ENCODE results near the gene SLC2A13.
A peak's percentile ranks its signal among the peaks of the same experiment; 100 is the strongest.
"Not testable (repeated sequence)": the region's sequence is repeated elsewhere in the genome, so short reads cannot be mapped to it uniquely, and the experiment has no call there.

SLC2A13 gene

GRCh38 chr12:39835517-39836489 is 270.1 kb downstream of the SLC2A13 start:
- in situ Hi-C loops (cut with MboI; ENCODE audit: low sequenced_read_pairs): no loop called here
- Histone ChIP-seq H3K4me3 (no peak overlapping the region), H3K36me3 (replicated peaks) (no peaks in the 10 kb centered on the region), H3K9me3 (no peaks in the 10 kb centered on the region), H3K27me3 (ENCODE audit: low read depth) (no peaks in the 10 kb centered on the region), H3K4me1 (peaks cover 13% of the 10 kb centered on the region)
- DNase-seq (ENCODE audit: low spot score in 2 of 2): no peak

DNA sequence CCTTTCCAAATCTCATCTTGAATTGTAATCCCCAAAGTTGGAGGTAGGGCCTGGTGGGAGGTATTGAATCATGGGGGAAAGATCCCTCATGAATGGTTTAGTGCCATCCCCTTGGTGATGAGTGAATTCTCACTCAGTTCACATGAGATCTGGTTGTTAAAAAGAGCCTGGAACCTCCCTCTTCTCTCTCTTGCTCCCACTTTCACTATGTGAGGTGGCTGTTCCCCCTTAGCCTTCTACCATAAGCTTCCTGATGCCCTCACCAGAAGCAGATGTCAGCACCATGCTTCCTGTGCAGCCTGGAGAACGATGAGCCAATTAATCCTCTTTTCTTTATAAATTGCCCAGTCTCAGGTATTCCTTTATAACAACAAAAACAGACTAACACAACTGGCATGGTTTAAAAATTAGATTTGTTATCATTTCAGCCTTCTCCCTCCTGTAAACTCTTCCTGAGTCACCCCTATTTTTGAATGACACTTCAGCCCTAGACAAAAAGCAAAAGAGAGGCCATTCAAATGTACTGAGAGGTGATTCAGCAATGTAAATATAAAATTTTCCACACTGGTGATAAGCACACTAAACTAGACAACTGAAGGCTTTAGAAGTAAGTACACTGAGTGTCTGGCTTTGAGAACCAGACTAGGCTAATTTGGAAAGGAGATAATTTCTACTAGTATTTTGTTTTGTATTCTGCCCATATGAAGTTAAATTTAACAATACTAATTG is 274.1 kb downstream of the SLC2A13 start:
- no peaks in the 10 kb centered on the region for H3K9me3 ChIP-seq
- H3K27me3 ChIP-seq (ENCODE audit: low read depth): no peaks in the 10 kb centered on the region
- H3K4me3 ChIP-seq: no peak overlapping the region
- no peak for DNase-seq (ENCODE audit: low spot score in 2 of 2)
- peaks cover 10% of the 10 kb centered on the region for H3K4me1 ChIP-seq
- in situ Hi-C loops (cut with MboI; ENCODE audit: low sequenced_read_pairs): no loop called here
- no peaks in the 10 kb centered on the region for H3K36me3 ChIP-seq (replicated peaks)

DNA sequence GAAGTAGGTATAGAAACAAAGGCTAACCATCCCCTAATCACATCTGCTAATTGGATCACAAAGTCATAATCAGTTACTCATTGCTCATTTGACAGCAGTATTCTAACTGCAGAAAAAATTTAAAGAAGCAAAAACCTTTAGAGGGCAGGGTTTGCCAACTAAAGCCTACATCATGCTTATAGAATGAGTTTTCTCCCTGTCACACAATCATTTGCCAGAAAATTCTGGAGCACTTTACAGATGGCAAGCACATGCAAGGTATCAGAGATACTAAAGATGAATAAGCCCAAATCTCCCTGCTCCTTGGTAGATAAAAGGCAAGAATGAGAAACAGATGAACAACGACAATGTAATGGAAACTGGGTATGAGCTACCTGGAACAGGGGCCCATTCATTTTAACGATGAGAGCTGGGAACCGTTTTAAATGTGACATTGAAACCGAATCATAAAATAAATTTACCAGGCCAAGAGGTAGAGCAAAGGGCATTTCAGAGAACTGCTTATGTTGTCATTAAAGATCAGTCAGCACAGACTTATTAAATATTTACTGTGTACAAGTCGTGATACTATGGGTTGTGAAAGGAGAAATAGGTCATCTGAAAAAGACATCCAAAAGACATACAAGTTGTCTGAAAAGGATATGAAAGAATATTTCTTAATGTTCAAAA is 274.9 kb downstream of the SLC2A13 start:
- Histone ChIP-seq H3K36me3 (replicated peaks) (no peaks in the 10 kb centered on the region), H3K4me3 (no peak overlapping the region), H3K4me1 (peaks cover 10% of the 10 kb centered on the region), H3K9me3 (no peaks in the 10 kb centered on the region), H3K27me3 (ENCODE audit: low read depth) (no peaks in the 10 kb centered on the region)
- no peak for DNase-seq (ENCODE audit: low spot score in 2 of 2)
- in situ Hi-C loops (cut with MboI; ENCODE audit: low sequenced_read_pairs): no loop called here

GRCh38 chr12:39830171-39830570 is 275.7 kb downstream of the SLC2A13 start:
- H3K4me1 ChIP-seq: peaks cover 10% of the 10 kb centered on the region
- H3K27me3 ChIP-seq (ENCODE audit: low read depth): no peaks in the 10 kb centered on the region
- no peaks in the 10 kb centered on the region for H3K9me3 ChIP-seq
- DNase-seq (ENCODE audit: low spot score in 2 of 2): no peak
- in situ Hi-C loops (cut with MboI; ENCODE audit: low sequenced_read_pairs): no loop called here
- no peak overlapping the region for H3K4me3 ChIP-seq
- no peaks in the 10 kb centered on the region for H3K36me3 ChIP-seq (replicated peaks)

- Histone ChIP-seq H3K27me3 (ENCODE audit: low read depth) (no peaks in the 10 kb centered on the region), H3K4me1 (no peaks in the 10 kb centered on the region), H3K36me3 (replicated peaks) (no peaks in the 10 kb centered on the region), H3K4me3 (no peak overlapping the region), H3K9me3 (no peaks in the 10 kb centered on the region)
- in situ Hi-C loops (cut with MboI; ENCODE audit: low sequenced_read_pairs): no loop called here
- no peak for DNase-seq (ENCODE audit: low spot score in 2 of 2)
These were observed 281.2 kb downstream of the SLC2A13 start for GRCh38 chr12:39824505-39825212.

DNA sequence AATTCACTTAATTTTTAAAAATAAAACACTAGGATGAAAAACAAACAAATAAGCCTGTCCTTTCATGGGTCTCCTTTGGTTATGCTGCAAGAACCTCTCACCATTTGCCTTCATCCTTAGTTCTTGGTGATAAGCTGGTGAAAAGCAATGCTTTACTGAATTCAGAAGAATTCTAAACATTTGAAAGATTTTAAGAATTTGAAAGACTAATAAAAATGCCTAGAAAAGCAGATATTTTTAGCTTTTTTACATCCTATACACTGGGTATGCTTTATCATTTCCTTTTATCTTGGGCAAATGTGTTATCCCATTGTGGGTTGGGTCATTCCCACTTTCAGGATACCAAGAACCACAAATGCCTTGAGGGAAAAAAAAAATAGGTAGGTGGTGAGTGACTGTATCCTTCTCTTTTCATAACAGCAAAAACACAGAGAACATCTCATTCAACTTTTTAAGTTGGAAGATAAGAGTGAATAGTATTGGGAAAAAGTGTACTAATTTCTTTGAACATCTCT is 289.2 kb downstream of the SLC2A13 start:
- Histone ChIP-seq H3K4me1 (no peaks in the 10 kb centered on the region), H3K36me3 (replicated peaks) (no peaks in the 10 kb centered on the region), H3K9me3 (no peaks in the 10 kb centered on the region), H3K4me3 (no peak overlapping the region), H3K27me3 (ENCODE audit: low read depth) (no peaks in the 10 kb centered on the region)
- DNase-seq (ENCODE audit: low spot score in 2 of 2): no peak
- in situ Hi-C loops (cut with MboI; ENCODE audit: low sequenced_read_pairs): no loop called here

- Histone ChIP-seq H3K36me3 (replicated peaks) (no peaks in the 10 kb centered on the region), H3K27me3 (ENCODE audit: low read depth) (no peaks in the 10 kb centered on the region), H3K4me1 (no peaks in the 10 kb centered on the region), H3K4me3 (no peak overlapping the region), H3K9me3 (no peaks in the 10 kb centered on the region)
- no peak for DNase-seq (ENCODE audit: low spot score in 2 of 2)
- in situ Hi-C loops (cut with MboI; ENCODE audit: low sequenced_read_pairs): no loop called here
These were observed 290.1 kb downstream of the SLC2A13 start for GRCh38 chr12:39815746-39816145.

DNA sequence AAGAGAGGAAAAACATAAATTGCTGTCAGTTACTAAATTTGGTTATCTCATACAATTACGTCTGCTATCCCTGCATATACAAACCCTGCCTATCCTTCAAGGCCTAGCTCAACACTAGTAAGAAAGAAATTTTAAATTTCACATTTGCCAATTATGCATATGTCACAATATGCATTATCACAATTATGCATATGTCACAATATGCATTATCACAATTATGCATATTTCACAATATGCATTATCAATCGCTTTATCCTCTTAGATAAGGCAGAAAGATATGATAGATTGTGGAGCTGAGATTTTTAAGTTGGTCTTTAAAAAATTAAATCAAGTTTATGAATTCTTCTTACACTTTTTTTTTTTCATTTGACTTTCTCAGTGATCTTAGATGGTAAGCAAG is 291.3 kb downstream of the SLC2A13 start:
- in situ Hi-C loops (cut with MboI; ENCODE audit: low sequenced_read_pairs): no loop called here
- DNase-seq (ENCODE audit: low spot score in 2 of 2): no peak
- Histone ChIP-seq H3K27me3 (ENCODE audit: low read depth) (no peaks in the 10 kb centered on the region), H3K4me3 (no peak overlapping the region), H3K36me3 (replicated peaks) (no peaks in the 10 kb centered on the region), H3K9me3 (no peaks in the 10 kb centered on the region), H3K4me1 (no peaks in the 10 kb centered on the region)

DNA sequence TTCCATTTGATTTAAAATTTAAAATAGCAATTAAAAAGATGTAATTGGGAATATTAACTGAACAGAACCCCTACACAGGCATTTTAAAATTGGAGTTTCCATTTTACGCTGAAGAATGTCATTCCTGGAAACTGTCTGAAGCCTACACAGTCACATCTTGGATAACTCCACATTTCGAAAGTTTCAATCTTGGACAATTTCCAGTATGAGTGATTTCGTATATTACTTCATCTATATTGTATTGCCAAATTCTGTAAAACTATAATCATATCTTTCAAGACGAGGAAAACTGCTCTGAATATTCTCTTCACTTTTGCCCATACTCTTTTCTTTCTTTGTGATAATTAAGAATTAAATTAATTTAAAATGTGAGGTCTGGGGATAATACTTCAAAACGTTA is 292.1 kb downstream of the SLC2A13 start:
- no peaks in the 10 kb centered on the region for H3K9me3 ChIP-seq
- H3K36me3 ChIP-seq (replicated peaks): no peaks in the 10 kb centered on the region
- H3K4me3 ChIP-seq: no peak overlapping the region
- H3K4me1 ChIP-seq: no peaks in the 10 kb centered on the region
- H3K27me3 ChIP-seq (ENCODE audit: low read depth): no peaks in the 10 kb centered on the region
- in situ Hi-C loops (cut with MboI; ENCODE audit: low sequenced_read_pairs): no loop called here
- DNase-seq (ENCODE audit: low spot score in 2 of 2): no peak

GRCh38 chr12:39812456-39812855 is 293.4 kb downstream of the SLC2A13 start:
- H3K36me3 ChIP-seq (replicated peaks); in situ Hi-C loops (cut with MboI; ENCODE audit: low sequenced_read_pairs); H3K4me1 ChIP-seq; H3K9me3 ChIP-seq; H3K27me3 ChIP-seq (ENCODE audit: low read depth); H3K4me3 ChIP-seq; DNase-seq (ENCODE audit: low spot score in 2 of 2): not testable (repeated sequence)

- Histone ChIP-seq H3K27me3 (ENCODE audit: low read depth) (no peaks in the 10 kb centered on the region), H3K9me3 (no peaks in the 10 kb centered on the region), H3K36me3 (replicated peaks) (no peaks in the 10 kb centered on the region), H3K4me1 (no peaks in the 10 kb centered on the region), H3K4me3 (no peak overlapping the region)
- DNase-seq (ENCODE audit: low spot score in 2 of 2): peak; percentile 56 to 64
- in situ Hi-C loops (cut with MboI; ENCODE audit: low sequenced_read_pairs): no loop called here
These were observed 298.8 kb downstream of the SLC2A13 start for GRCh38 chr12:39807043-39807442.

DNA sequence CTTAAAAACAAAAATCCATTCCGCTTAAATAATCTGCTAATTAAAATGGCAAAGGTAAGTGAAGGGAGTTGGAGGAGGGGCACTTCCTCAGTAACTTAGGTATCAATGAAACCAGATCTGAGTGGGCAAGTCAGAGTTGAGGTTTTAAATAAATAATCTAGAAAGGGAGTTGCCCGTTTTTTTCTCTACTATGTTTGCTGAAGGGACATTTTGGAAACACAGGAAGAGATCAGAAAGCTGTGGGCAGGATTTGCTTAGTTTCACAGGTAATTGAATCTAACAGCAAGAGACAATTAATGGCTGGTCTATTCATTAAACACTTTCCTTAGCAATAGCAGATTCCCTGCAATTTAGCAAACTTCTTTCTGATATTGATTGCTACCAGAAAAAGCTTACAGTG is 300.2 kb downstream of the SLC2A13 start:
- H3K4me1 ChIP-seq: no peaks in the 10 kb centered on the region
- no peaks in the 10 kb centered on the region for H3K9me3 ChIP-seq
- DNase-seq (ENCODE audit: low spot score in 2 of 2): no peak
- H3K27me3 ChIP-seq (ENCODE audit: low read depth): no peaks in the 10 kb centered on the region
- in situ Hi-C loops (cut with MboI; ENCODE audit: low sequenced_read_pairs): no loop called here
- H3K36me3 ChIP-seq (replicated peaks): no peaks in the 10 kb centered on the region
- H3K4me3 ChIP-seq: no peak overlapping the region

DNA sequence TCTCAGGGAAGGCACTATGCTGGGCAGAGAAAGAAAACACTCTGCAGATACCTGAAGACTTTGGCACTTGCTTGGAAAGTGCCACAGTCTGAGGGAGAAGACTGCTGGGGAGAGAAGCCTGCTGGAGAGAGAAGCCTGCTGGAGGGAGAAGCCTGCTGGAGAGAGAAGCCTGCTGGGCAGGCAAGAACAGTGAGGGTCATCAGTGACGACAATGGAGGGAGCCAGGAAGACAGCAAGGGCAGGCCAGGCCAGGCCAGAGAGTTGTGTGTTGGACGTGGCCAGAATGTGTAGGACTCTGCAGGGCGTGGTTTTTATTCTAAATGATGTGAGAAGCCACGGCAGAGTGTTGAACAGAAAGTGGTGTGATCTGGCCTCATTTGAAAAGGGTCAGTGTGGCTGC is 301.0 kb downstream of the SLC2A13 start:
- Histone ChIP-seq H3K27me3 (ENCODE audit: low read depth) (no peaks in the 10 kb centered on the region), H3K4me1 (no peaks in the 10 kb centered on the region), H3K9me3 (no peaks in the 10 kb centered on the region), H3K4me3 (no peak overlapping the region), H3K36me3 (replicated peaks) (no peaks in the 10 kb centered on the region)
- in situ Hi-C loops (cut with MboI; ENCODE audit: low sequenced_read_pairs): no loop called here
- no peak for DNase-seq (ENCODE audit: low spot score in 2 of 2)
